ENCODE results near the gene SEC16B. TPM values are rescaled to one million over a fixed set of nuclear protein-coding genes. Genes with fewer than 3 reads are reported as not detected.

The SEC16B gene
- total RNA-seq, 2 donors from 2014 or later, result 0.90 to 1.7 TPM

- H3K4me3 Mint-ChIP-seq, result no peak overlapping the region
- H3K4me3 ChIP-seq (ENCODE audit: low read length), result no peak overlapping the region
- no peak for DNase-seq
- no peaks in the 10 kb centered on the region for H3K36me3 ChIP-seq (ENCODE audit: control insufficient read depth, insufficient read depth, low read length)
- H3K4me1 ChIP-seq (ENCODE audit: control insufficient read depth, insufficient read depth, low read length), result no peaks in the 10 kb centered on the region
- peaks cover 5% of the 10 kb centered on the region for H3K27me3 Mint-ChIP-seq (ENCODE audit: insufficient read depth)
- H3K36me3 Mint-ChIP-seq (ENCODE audit: low read depth), result no peaks in the 10 kb centered on the region
- no peaks in the 10 kb centered on the region for H3K9me3 ChIP-seq (ENCODE audit: control insufficient read depth, low read length)
- no peaks in the 10 kb centered on the region for H3K4me1 Mint-ChIP-seq
- H3K27ac ChIP-seq (ENCODE audit: low read depth, low read length), result no peak overlapping the region
- no peaks in the 10 kb centered on the region for H3K9me3 Mint-ChIP-seq
- no peak overlapping the region for H3K9ac ChIP-seq (ENCODE audit: extremely low read depth, low read length, poor library complexity, severe bottlenecking)
- WGBS, 2 experiments (ENCODE audit: insufficient coverage in 1 of 2, insufficient read length in 1 of 2), result 80 to 85% methylated on average over 2 to 6 of the region's 6 CpGs
- no peak for TF ChIP-seq CTCF (conservative IDR thresholded peaks at IDR 0.05)
- H3K27me3 ChIP-seq (ENCODE audit: control insufficient read depth, insufficient read depth, low read length, poor library complexity, severe bottlenecking), result no peaks in the 10 kb centered on the region
- H3K27ac Mint-ChIP-seq, result no peak overlapping the region
These were observed 35.1 kb upstream of the SEC16B start for GRCh38 chr1:178004926-178005391.

GRCh38 chr1:177998696-177999631 is 29.1 kb upstream of the SEC16B start:
- Mint-ChIP-seq H3K4me3 (no peak overlapping the region), H3K4me1 (peaks cover 4% of the 10 kb centered on the region), H3K9me3 (no peaks in the 10 kb centered on the region), H3K27me3 (ENCODE audit: insufficient read depth) (peaks cover 5% of the 10 kb centered on the region), H3K27ac (no peak overlapping the region), H3K36me3 (ENCODE audit: low read depth) (no peaks in the 10 kb centered on the region)
- H3K9ac ChIP-seq (ENCODE audit: extremely low read depth, low read length, poor library complexity, severe bottlenecking), result no peak overlapping the region
- no peak for DNase-seq
- TF ChIP-seq CTCF (conservative IDR thresholded peaks at IDR 0.05), result no peak
- H3K36me3 ChIP-seq (ENCODE audit: control insufficient read depth, insufficient read depth, low read length), result no peaks in the 10 kb centered on the region
- 83 to 90% methylated on average over 1 to 4 of the region's 4 CpGs for WGBS, 2 experiments (ENCODE audit: insufficient coverage in 1 of 2, insufficient read length in 1 of 2)
- H3K4me1 ChIP-seq (ENCODE audit: control insufficient read depth, insufficient read depth, low read length), result no peaks in the 10 kb centered on the region
- H3K9me3 ChIP-seq (ENCODE audit: control insufficient read depth, low read length), result no peaks in the 10 kb centered on the region
- H3K27ac ChIP-seq (ENCODE audit: low read depth, low read length), result no peak overlapping the region
- no peak overlapping the region for H3K4me3 ChIP-seq (ENCODE audit: low read length)
- no peaks in the 10 kb centered on the region for H3K27me3 ChIP-seq (ENCODE audit: control insufficient read depth, insufficient read depth, low read length, poor library complexity, severe bottlenecking)

- WGBS, 2 experiments (ENCODE audit: insufficient coverage in 1 of 2, insufficient read length in 1 of 2), result 70 to 87% methylated on average over 4 to 5 of the region's 5 CpGs
- Mint-ChIP-seq H3K4me1 (peaks cover 4% of the 10 kb centered on the region), H3K27ac (no peak overlapping the region), H3K36me3 (ENCODE audit: low read depth) (no peaks in the 10 kb centered on the region), H3K9me3 (no peaks in the 10 kb centered on the region), H3K4me3 (no peak overlapping the region), H3K27me3 (ENCODE audit: insufficient read depth) (no peaks in the 10 kb centered on the region)
- Histone ChIP-seq H3K36me3 (ENCODE audit: control insufficient read depth, insufficient read depth, low read length) (no peaks in the 10 kb centered on the region), H3K27ac (ENCODE audit: low read depth, low read length) (no peak overlapping the region), H3K9ac (ENCODE audit: extremely low read depth, low read length, poor library complexity, severe bottlenecking) (no peak overlapping the region), H3K4me3 (ENCODE audit: low read length) (no peak overlapping the region), H3K27me3 (ENCODE audit: control insufficient read depth, insufficient read depth, low read length, poor library complexity, severe bottlenecking) (no peaks in the 10 kb centered on the region), H3K9me3 (ENCODE audit: control insufficient read depth, low read length) (no peaks in the 10 kb centered on the region), H3K4me1 (ENCODE audit: control insufficient read depth, insufficient read depth, low read length) (no peaks in the 10 kb centered on the region)
- TF ChIP-seq CTCF (conservative IDR thresholded peaks at IDR 0.05), result no peak
- DNase-seq, result no peak
These were observed 27.1 kb upstream of the SEC16B start for GRCh38 chr1:177996957-177997356.

Measured in endodermal cell (in vitro differentiated cells).